ENCODE data around the gene C1QTNF12.

DNA sequence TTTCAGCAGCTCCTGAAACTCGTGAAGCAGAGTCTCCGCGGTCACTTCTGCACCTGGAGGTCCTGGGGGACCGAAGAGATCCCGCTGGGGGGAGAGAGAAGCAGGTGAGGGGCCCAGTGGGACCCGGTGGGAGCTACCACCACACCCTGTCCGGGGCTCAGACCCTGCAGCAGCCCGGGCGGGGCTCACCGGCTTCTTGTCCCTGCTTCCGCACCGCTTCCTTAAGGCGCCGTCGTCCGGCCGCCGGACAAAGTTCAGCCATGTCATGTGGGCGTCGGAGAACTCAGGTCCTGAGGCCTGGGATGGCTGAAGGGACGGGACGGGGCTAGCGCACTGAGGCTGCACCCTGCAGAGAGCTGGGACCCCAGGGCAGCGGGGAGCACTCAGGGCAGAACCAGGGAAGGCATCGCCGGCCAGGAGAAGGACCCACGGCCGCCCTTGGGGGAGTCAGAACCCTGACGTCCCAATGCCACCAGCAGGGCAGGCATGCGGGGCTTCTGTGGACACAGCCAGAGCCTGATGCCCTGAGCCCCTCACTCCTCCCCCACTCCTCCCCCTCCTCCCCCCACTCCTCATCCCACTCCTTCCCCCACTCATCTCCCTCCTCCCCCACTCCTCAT, 2.2 kb downstream of the C1QTNF12 start:
- TF ChIP-seq EZH2 (IDR thresholded peaks at IDR 0.05; ENCODE audit: insufficient read depth, poor library complexity, severe bottlenecking): no peak
- no peak for TF ChIP-seq EZH2phosphoT487 (IDR thresholded peaks at IDR 0.05; ENCODE audit: insufficient read depth, low read depth)

Measured in GM23248 (cell line).